ENCODE data around the gene YY1.

DNA sequence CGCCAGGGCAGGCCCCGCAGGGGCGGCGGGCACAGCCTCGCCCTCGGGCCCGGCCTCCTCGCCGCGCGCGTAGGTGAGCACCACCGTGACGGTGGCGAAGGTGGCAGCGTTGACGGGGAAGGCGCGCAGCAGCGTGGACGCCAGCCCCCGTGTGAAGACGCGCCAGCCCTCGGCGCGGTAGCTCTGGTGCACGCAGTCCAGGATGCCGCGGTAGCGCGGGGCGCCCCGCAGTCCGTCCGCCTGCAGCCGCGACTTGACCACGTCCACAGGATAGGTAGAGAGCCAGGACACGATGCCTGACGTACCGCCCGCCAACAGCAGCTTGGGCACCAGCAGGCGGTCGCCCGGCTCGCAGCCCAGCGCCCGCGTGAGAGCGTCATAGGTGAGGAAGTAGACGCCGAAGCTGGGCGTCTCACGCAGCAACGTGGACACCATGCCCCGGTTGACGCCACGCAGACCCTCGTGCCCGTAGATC lies 53.4 kb downstream of the YY1 start:
- no peak for TF ChIP-seq MAFK (IDR thresholded peaks at IDR 0.05; ENCODE audit: partially characterized antibody)
- TF ChIP-seq CBX8 (IDR thresholded peaks at IDR 0.05): no peak
- TF ChIP-seq RCOR1 (IDR thresholded peaks at IDR 0.05; ENCODE audit: low read depth, low read length): no peak
- TF ChIP-seq CHD4 (IDR thresholded peaks at IDR 0.05; ENCODE audit: borderline replicate concordance): no peak
- TF ChIP-seq, protein P1, sequence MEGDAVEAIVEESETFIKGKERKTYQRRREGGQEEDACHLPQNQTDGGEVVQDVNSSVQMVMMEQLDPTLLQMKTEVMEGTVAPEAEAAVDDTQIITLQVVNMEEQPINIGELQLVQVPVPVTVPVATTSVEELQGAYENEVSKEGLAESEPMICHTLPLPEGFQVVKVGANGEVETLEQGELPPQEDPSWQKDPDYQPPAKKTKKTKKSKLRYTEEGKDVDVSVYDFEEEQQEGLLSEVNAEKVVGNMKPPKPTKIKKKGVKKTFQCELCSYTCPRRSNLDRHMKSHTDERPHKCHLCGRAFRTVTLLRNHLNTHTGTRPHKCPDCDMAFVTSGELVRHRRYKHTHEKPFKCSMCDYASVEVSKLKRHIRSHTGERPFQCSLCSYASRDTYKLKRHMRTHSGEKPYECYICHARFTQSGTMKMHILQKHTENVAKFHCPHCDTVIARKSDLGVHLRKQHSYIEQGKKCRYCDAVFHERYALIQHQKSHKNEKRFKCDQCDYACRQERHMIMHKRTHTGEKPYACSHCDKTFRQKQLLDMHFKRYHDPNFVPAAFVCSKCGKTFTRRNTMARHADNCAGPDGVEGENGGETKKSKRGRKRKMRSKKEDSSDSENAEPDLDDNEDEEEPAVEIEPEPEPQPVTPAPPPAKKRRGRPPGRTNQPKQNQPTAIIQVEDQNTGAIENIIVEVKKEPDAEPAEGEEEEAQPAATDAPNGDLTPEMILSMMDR (IDR thresholded peaks at IDR 0.05): no peak
- no peak for TF ChIP-seq RAD21 (conservative IDR thresholded peaks at IDR 0.05 in 1 of 2, IDR thresholded peaks at IDR 0.05 in 1 of 2)
- TF ChIP-seq MYC (IDR thresholded peaks at IDR 0.05; ENCODE audit: borderline replicate concordance, low read length): no peak
- TF ChIP-seq SMC3 (IDR thresholded peaks at IDR 0.05): no peak
- TF ChIP-seq MAZ (IDR thresholded peaks at IDR 0.05; ENCODE audit: borderline replicate concordance, low read depth, low read length): no peak
- TF ChIP-seq ZNF302 (CRISPR knock-in tag; IDR thresholded peaks at IDR 0.05): no peak
- no peak for TF ChIP-seq POLR2A (IDR thresholded peaks at IDR 0.05; ENCODE audit: low read length)
- TF ChIP-seq, protein P2, sequence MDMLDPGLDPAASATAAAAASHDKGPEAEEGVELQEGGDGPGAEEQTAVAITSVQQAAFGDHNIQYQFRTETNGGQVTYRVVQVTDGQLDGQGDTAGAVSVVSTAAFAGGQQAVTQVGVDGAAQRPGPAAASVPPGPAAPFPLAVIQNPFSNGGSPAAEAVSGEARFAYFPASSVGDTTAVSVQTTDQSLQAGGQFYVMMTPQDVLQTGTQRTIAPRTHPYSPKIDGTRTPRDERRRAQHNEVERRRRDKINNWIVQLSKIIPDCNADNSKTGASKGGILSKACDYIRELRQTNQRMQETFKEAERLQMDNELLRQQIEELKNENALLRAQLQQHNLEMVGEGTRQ (IDR thresholded peaks at IDR 0.05): no peak
- TF ChIP-seq, protein P3, sequence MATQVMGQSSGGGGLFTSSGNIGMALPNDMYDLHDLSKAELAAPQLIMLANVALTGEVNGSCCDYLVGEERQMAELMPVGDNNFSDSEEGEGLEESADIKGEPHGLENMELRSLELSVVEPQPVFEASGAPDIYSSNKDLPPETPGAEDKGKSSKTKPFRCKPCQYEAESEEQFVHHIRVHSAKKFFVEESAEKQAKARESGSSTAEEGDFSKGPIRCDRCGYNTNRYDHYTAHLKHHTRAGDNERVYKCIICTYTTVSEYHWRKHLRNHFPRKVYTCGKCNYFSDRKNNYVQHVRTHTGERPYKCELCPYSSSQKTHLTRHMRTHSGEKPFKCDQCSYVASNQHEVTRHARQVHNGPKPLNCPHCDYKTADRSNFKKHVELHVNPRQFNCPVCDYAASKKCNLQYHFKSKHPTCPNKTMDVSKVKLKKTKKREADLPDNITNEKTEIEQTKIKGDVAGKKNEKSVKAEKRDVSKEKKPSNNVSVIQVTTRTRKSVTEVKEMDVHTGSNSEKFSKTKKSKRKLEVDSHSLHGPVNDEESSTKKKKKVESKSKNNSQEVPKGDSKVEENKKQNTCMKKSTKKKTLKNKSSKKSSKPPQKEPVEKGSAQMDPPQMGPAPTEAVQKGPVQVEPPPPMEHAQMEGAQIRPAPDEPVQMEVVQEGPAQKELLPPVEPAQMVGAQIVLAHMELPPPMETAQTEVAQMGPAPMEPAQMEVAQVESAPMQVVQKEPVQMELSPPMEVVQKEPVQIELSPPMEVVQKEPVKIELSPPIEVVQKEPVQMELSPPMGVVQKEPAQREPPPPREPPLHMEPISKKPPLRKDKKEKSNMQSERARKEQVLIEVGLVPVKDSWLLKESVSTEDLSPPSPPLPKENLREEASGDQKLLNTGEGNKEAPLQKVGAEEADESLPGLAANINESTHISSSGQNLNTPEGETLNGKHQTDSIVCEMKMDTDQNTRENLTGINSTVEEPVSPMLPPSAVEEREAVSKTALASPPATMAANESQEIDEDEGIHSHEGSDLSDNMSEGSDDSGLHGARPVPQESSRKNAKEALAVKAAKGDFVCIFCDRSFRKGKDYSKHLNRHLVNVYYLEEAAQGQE (IDR thresholded peaks at IDR 0.05): no peak

All from A549 (cell line).